PC-3 (cell line): Measurements from ENCODE around the gene PDIA5. TPM values are rescaled to one million over a fixed set of nuclear protein-coding genes. Genes with fewer than 3 reads are reported as not detected.

ENCODE experiments used
- ATAC-seq: fragments of 200-7000 bp; cut with Tn5 transposase; 2 replicates; pipeline ENCODE4 v1.9.1; 2020; ENCODE audit warnings: mild to moderate bottlenecking, moderate library complexity
- BruUV-seq: library from RNA; stranded (reverse); fragments of 400-500 nt; replicated peaks from 2 replicates; lab custom pipeline; 2021; lab: Mats Ljungman, UMichigan
- CTCF ChIA-PET: fragments of 300-600 bp; sonication (Branson Sonifier 250); formaldehyde crosslinking; loops from one replicate; lab custom pipeline; 2022; ENCODE audit warnings: antibody characterized with exemption; lab: Charles Lee
- POLR2A ChIA-PET: fragments of 300-600 bp; sonication (Branson Sonifier 250); formaldehyde crosslinking; loops from one replicate; lab custom pipeline; 2022; ENCODE audit warnings: antibody characterized with exemption; ENCODE audit not compliant: unreplicated experiment; lab: Charles Lee
- DNase-seq: peaks from one replicate; pipeline ENCODE4 v3.0.0-alpha.2; 2015
- H2AFZ ChIP-seq: fragments of 300-600 bp; sonication (generic); 2 replicates; pipeline ENCODE4 v1.6.0; 2016; ENCODE audit warnings: antibody characterized with exemption, low read length
- H3F3A ChIP-seq: fragments of 300-600 bp; sonication (generic); one replicate; pipeline ENCODE4 v1.6.0; 2017; ENCODE audit warnings: antibody characterized with exemption, low read length, control low read depth, mild to moderate bottlenecking; ENCODE audit not compliant: unreplicated experiment
- H3K27ac ChIP-seq: fragments of 300-600 bp; sonication (generic); 2 replicates; pipeline ENCODE4 v1.5.1; 2016; ENCODE audit warnings: mild to moderate bottlenecking, low read length
- H3K27me3 ChIP-seq: fragments of 300-600 bp; sonication (generic); 2 replicates; pipeline ENCODE4 v1.6.1; 2016; ENCODE audit warnings: low read length, mixed read lengths
- H3K36me3 ChIP-seq: fragments of 300-600 bp; sonication (generic); 2 replicates; pipeline ENCODE4 v1.6.1; 2016; ENCODE audit warnings: low read depth, mixed run types, low read length, mixed read lengths
- H3K4me1 ChIP-seq: fragments of 300-600 bp; sonication (generic); 2 replicates; pipeline ENCODE4 v1.5.1; 2016; ENCODE audit warnings: low read length; ENCODE audit not compliant: insufficient read depth
- H3K4me2 ChIP-seq: fragments of 300-600 bp; sonication (generic); 2 replicates; pipeline ENCODE4 v1.6.0; 2016; ENCODE audit warnings: low read length
- H3K4me3 ChIP-seq: fragments of 300-600 bp; sonication (generic); 2 replicates; pipeline ENCODE4 v1.5.1; 2016; ENCODE audit warnings: mild to moderate bottlenecking, low read length, mixed read lengths
- H3K79me2 ChIP-seq: fragments of 300-600 bp; sonication (generic); 2 replicates; pipeline ENCODE4 v1.6.1; 2017; ENCODE audit warnings: low read length, mixed read lengths
- H3K9ac ChIP-seq: fragments of 300-600 bp; sonication (generic); 2 replicates; pipeline ENCODE4 v1.6.0; 2016; ENCODE audit warnings: mild to moderate bottlenecking, low read length
- H3K9me2 ChIP-seq: fragments of 300-600 bp; sonication (generic); replicated peaks from 2 replicates; pipeline ENCODE4 v1.6.1; 2016; ENCODE audit warnings: mixed run types, low read length, mixed read lengths
- H3K9me3 ChIP-seq: fragments of 300-600 bp; sonication (generic); 2 replicates; pipeline ENCODE4 v1.6.1; 2016; ENCODE audit warnings: low read length, mixed read lengths
- H4K20me1 ChIP-seq: fragments of 300-600 bp; sonication (generic); 2 replicates; pipeline ENCODE4 v1.6.1; 2016; ENCODE audit warnings: low read length, mixed read lengths
- CTCF ChIP-seq: fragments of 300-600 bp; sonication (generic); conservative IDR thresholded peaks from 2 replicates; pipeline ENCODE4 v1.5.1; 2017; ENCODE audit warnings: antibody characterized with exemption, low read depth, mild to moderate bottlenecking, low read length
- EZH2 ChIP-seq: fragments of 300-600 bp; sonication (generic); IDR thresholded peaks from one replicate; pipeline ENCODE4 v1.6.1; 2017; ENCODE audit warnings: antibody characterized with exemption, mild to moderate bottlenecking, low read length; ENCODE audit not compliant: unreplicated experiment
- EZH2phosphoT487 ChIP-seq: fragments of 300-600 bp; sonication (generic); IDR thresholded peaks from 2 replicates; pipeline ENCODE4 v1.6.1; 2018; ENCODE audit warnings: mild to moderate bottlenecking, antibody characterized with exemption, low read length, borderline replicate concordance
- intact Hi-C: fragments of 100-400 bp; cut with micrococcal nuclease; formaldehyde crosslinking; loops from 2 replicates; pipeline ENCODE4 v1.9.0; 2023
- total RNA-seq: library from RNA; depleted of rRNA; stranded (reverse); fragments of >200 nt; gene quantifications from 2 replicates; pipeline ENCODE4 v1.2.3, GENCODE V29; 2014

PDIA5 gene
- total RNA-seq, 1 experiment from 2014 or later = 24.6 TPM

DNA sequence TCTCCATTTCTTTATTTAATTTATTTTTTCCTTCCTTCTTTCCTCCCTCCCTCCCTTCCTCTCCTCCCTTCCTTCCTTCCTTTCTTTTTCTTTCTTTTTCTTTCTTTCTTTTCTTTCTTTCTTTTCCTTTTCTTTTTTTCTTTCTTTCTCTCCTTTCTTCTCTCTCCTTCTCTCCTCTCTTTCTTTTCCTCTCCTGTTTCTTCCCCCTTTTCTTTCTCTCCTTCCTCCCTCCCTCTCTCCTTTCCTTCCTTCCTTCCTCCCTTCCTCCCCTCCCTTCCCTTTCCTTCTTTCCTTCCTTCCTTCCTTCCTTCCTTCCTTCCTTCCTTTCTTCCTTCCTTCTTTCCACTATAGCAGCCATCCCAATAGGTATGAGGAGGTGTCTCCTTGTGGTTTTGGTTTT lies 6.8 kb upstream of the PDIA5 start:
- no peaks in the 10 kb centered on the region for H3K9me3 ChIP-seq
- peaks cover 9% of the 10 kb centered on the region for H3K27me3 ChIP-seq
- no TSS peak for BruUV-seq
- no peak overlapping the region for H3K4me2 ChIP-seq
- no peak overlapping the region for H2AFZ ChIP-seq
- H3F3A ChIP-seq = no peaks in the 10 kb centered on the region
- H4K20me1 ChIP-seq = no peaks in the 10 kb centered on the region
- TF ChIP-seq CTCF (no peak), EZH2 (no peak), EZH2phosphoT487 (no peak)
- no peak overlapping the region for H3K4me3 ChIP-seq
- intact Hi-C loops = no loop called here
- H3K9ac ChIP-seq = no peak overlapping the region
- CTCF ChIA-PET = no interaction called here
- no peaks in the 10 kb centered on the region for H3K36me3 ChIP-seq
- no peak overlapping the region for H3K27ac ChIP-seq
- POLR2A ChIA-PET = no interaction called here
- H3K4me1 ChIP-seq = no peaks in the 10 kb centered on the region
- no peaks in the 10 kb centered on the region for H3K79me2 ChIP-seq
- no peak for DNase-seq
- H3K9me2 ChIP-seq = no peaks in the 10 kb centered on the region
- ATAC-seq = no peak

- DNase-seq = no peak
- Histone ChIP-seq H3K9me3 (no peaks in the 10 kb centered on the region), H3K27ac (no peak overlapping the region), H3K4me3 (no peak overlapping the region), H3K9ac (no peak overlapping the region), H3K36me3 (no peaks in the 10 kb centered on the region), H3F3A (no peaks in the 10 kb centered on the region), H2AFZ (no peak overlapping the region), H3K4me1 (no peaks in the 10 kb centered on the region; the same call in 1 of the 2 replicates), H3K27me3 (peaks cover 9% of the 10 kb centered on the region), H4K20me1 (no peaks in the 10 kb centered on the region), H3K9me2 (no peaks in the 10 kb centered on the region), H3K4me2 (no peak overlapping the region), H3K79me2 (no peaks in the 10 kb centered on the region)
- CTCF ChIA-PET = no interaction called here
- intact Hi-C loops = no loop called here
- POLR2A ChIA-PET = no interaction called here
- no TSS peak for BruUV-seq
- TF ChIP-seq CTCF (no peak), EZH2 (no peak), EZH2phosphoT487 (no peak)
- ATAC-seq = no peak
Measured at GRCh38 chr3:123061856-123062255, 5.0 kb upstream of the PDIA5 start.

DNA sequence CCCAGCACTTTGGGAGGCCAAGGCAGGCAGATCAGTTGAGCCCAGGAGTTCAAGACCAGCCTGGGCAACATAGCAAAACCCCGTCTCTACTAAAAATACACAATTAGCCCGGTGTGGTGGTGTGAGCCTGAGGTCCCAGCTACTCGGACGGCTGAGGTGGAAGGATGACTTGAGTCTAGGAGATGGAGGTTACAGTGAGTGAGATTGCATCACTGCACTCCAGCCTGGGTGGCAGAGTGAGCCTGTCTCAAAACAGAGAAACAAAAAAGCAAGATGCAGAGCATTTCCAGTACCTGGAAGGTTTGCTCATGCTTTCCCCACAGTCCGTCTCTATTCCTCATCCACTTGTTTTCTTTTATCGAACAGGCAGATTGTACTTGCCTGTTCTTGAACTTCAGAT lies 3.8 kb upstream of the PDIA5 start:
- Histone ChIP-seq H3K79me2 (peaks cover 11% of the 10 kb centered on the region), H3K9me3 (no peaks in the 10 kb centered on the region), H3K4me3 (no peak overlapping the region), H3K27ac (no peak overlapping the region), H3K4me2 (no peak overlapping the region), H3K4me1 (peaks cover 1% of the 10 kb centered on the region; the same call in 1 of the 2 replicates), H3K9me2 (no peaks in the 10 kb centered on the region), H3K27me3 (peaks cover 9% of the 10 kb centered on the region), H2AFZ (no peak overlapping the region), H3K36me3 (no peaks in the 10 kb centered on the region), H3F3A (no peaks in the 10 kb centered on the region), H4K20me1 (no peaks in the 10 kb centered on the region), H3K9ac (no peak overlapping the region)
- ChIA-PET POLR2A (no interaction called here), CTCF (no interaction called here)
- ATAC-seq (no peak), DNase-seq (no peak)
- TF ChIP-seq EZH2phosphoT487 = no peak
- TF ChIP-seq CTCF = no peak
- no peak for TF ChIP-seq EZH2
- intact Hi-C loops = no loop called here
- no TSS peak for BruUV-seq
